DOHH2 (cell line): Measurements from ENCODE around the gene NR5A2.
A peak's percentile ranks its signal among the peaks of the same experiment; 100 is the strongest.

Source experiments
- H3F3A ChIP-seq: fragments of 200-600 bp; sonication (generic), shearing (Covaris generic); 2 replicates; pipeline ENCODE4 v1.6.0; 2016; ENCODE audit warnings: antibody characterized with exemption, mild to moderate bottlenecking; ENCODE audit not compliant: control insufficient read depth, insufficient read depth
- H3K27ac ChIP-seq: fragments of 200-600 bp; sonication (generic); 2 replicates; pipeline ENCODE4 v1.5.1; 2014; ENCODE audit warnings: low read depth, mild to moderate bottlenecking, low read length, moderate library complexity
- H3K27me3 ChIP-seq: fragments of 200-600 bp; sonication (generic); 2 replicates; pipeline ENCODE4 v1.6.1; 2014; ENCODE audit warnings: mild to moderate bottlenecking, low read length, mixed read lengths; ENCODE audit not compliant: control insufficient read depth
- H3K36me3 ChIP-seq: fragments of 200-600 bp; sonication (generic); 2 replicates; pipeline ENCODE4 v1.6.1; 2014; ENCODE audit warnings: mild to moderate bottlenecking, low read length, moderate library complexity, mixed read lengths; ENCODE audit not compliant: control insufficient read depth
- H3K4me1 ChIP-seq: fragments of 200-600 bp; sonication (generic); 2 replicates; pipeline ENCODE4 v1.6.1; 2014; ENCODE audit warnings: mild to moderate bottlenecking, low read length, mixed read lengths; ENCODE audit not compliant: control insufficient read depth
- H3K4me2 ChIP-seq: fragments of 200-600 bp; sonication (generic); 2 replicates; pipeline ENCODE4 v1.6.0; 2014; ENCODE audit warnings: mild to moderate bottlenecking, low read length, moderate library complexity
- H3K4me3 ChIP-seq: fragments of 200-600 bp; sonication (generic); 2 replicates; pipeline ENCODE4 v1.5.1; 2014; ENCODE audit warnings: mild to moderate bottlenecking, low read length, mixed read lengths
- H3K79me2 ChIP-seq: fragments of 200-600 bp; sonication (generic); 2 replicates; pipeline ENCODE4 v1.6.1; 2014; ENCODE audit warnings: mild to moderate bottlenecking, low read length, mixed read lengths; ENCODE audit not compliant: control insufficient read depth
- H3K9me2 ChIP-seq: fragments of 200-600 bp; sonication (generic); replicated peaks from 2 replicates; pipeline ENCODE4 v1.6.1; 2014; ENCODE audit warnings: mild to moderate bottlenecking, low read length, mixed read lengths; ENCODE audit not compliant: control insufficient read depth
- H3K9me3 ChIP-seq: fragments of 200-600 bp; sonication (generic); 2 replicates; pipeline ENCODE4 v1.6.1; 2014; ENCODE audit warnings: antibody characterized with exemption, low read length, mixed read lengths; ENCODE audit not compliant: control insufficient read depth, insufficient read depth
- H4K20me1 ChIP-seq: fragments of 200-600 bp; sonication (generic); 2 replicates; pipeline ENCODE4 v1.6.0; 2014; ENCODE audit warnings: low read depth, mild to moderate bottlenecking, antibody characterized with exemption, low read length, moderate library complexity; ENCODE audit not compliant: control insufficient read depth, insufficient read depth
- EZH2phosphoT487 ChIP-seq: fragments of 200-600 bp; sonication (generic); IDR thresholded peaks from 2 replicates; pipeline ENCODE4 v1.6.1; 2017; ENCODE audit warnings: borderline replicate concordance, mild to moderate bottlenecking, antibody characterized with exemption, low read length, moderate library complexity, mixed read lengths
- TF ChIP-seq, protein P1 (sequence below): fragments of 200-600 bp; sonication (generic); IDR thresholded peaks from one replicate; pipeline ENCODE4 v1.5.1; 2014; ENCODE audit warnings: antibody characterized with exemption, mild to moderate bottlenecking, low read depth, low read length; ENCODE audit not compliant: poor library complexity, severe bottlenecking

Gene NR5A2

DNA sequence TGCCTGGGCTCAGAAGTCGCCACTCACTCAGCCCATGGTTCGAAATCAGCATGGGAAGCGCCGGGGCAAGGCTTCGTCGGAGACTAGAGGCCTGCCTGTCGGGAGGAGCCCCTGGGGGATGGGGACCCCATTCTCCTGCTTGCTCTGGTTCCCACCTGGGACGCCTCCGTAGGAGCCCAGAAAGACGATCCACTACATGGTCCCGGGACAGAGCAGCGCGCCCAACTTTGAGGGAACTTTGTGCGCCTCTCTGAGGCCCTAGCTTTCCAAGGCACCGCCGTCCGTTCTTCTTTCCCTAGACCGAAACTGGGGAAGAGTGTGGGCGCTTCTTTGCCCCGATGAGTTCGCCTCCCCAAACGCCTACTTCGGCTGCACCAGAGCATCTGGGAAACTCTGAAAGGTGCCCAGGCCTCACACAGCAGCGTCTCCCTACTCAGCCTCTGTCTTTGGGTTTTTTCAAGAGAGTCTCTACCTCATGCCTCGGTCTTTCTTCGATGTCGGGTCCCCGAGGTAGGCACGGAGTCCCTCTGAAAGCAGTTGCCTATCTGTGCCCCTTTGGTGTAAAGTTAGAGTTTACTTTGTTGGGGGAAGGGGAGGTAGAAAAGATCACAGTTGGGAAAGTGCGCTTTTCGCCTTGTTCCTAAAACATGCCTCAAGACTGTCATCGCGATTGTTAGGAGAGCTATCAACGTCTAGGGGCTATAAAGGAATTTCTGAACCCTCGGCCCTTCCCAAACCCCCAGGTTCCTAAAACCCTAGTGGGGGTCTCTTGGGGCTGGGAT is 14.0 kb downstream of the NR5A2 start:
- H3K79me2 ChIP-seq, result no peaks in the 10 kb centered on the region
- H3F3A ChIP-seq, result no peaks in the 10 kb centered on the region
- H4K20me1 ChIP-seq, result no peaks in the 10 kb centered on the region
- no peak overlapping the region for H3K4me3 ChIP-seq
- H3K36me3 ChIP-seq, result no peaks in the 10 kb centered on the region
- TF ChIP-seq EZH2phosphoT487, result no peak
- TF ChIP-seq, protein P1, sequence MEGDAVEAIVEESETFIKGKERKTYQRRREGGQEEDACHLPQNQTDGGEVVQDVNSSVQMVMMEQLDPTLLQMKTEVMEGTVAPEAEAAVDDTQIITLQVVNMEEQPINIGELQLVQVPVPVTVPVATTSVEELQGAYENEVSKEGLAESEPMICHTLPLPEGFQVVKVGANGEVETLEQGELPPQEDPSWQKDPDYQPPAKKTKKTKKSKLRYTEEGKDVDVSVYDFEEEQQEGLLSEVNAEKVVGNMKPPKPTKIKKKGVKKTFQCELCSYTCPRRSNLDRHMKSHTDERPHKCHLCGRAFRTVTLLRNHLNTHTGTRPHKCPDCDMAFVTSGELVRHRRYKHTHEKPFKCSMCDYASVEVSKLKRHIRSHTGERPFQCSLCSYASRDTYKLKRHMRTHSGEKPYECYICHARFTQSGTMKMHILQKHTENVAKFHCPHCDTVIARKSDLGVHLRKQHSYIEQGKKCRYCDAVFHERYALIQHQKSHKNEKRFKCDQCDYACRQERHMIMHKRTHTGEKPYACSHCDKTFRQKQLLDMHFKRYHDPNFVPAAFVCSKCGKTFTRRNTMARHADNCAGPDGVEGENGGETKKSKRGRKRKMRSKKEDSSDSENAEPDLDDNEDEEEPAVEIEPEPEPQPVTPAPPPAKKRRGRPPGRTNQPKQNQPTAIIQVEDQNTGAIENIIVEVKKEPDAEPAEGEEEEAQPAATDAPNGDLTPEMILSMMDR, result no peak
- peaks cover 75% of the 10 kb centered on the region for H3K27me3 ChIP-seq
- H3K4me2 ChIP-seq, result no peak overlapping the region
- H3K4me1 ChIP-seq, result peaks cover 14% of the 10 kb centered on the region
- no peaks in the 10 kb centered on the region for H3K9me2 ChIP-seq
- H3K9me3 ChIP-seq, result no peaks in the 10 kb centered on the region
- no peak overlapping the region for H3K27ac ChIP-seq

DNA sequence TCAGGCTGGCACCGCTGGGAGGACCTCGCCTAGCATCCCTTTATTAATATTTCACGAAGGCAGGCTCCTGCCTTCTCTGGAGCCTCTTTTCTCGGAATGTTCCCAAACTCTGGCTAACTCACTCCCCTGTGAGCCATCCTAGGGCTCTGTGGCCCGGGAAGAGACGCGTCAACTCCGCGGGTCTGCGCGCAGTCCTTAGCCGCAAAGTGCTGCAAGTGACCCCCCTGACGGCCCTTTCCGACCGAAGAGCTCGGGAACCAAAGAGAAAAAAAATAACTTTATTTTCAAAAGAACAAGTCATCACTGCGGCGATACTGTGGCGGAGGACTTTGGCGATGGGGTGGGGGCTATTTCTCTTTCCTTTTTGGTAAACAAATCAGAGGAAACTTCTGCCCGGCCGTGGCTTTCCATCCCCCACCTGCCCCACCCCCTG is 14.6 kb downstream of the NR5A2 start:
- H3K27me3 ChIP-seq, result peaks cover 69% of the 10 kb centered on the region
- no peaks in the 10 kb centered on the region for H3F3A ChIP-seq
- no peaks in the 10 kb centered on the region for H3K9me2 ChIP-seq
- 0 out of 2 replicates have a peak overlapping the region, but pooled peaks have one; percentile 18 for H3K4me2 ChIP-seq
- H3K79me2 ChIP-seq, result no peaks in the 10 kb centered on the region
- no peak overlapping the region for H3K4me3 ChIP-seq
- H4K20me1 ChIP-seq, result no peaks in the 10 kb centered on the region
- H3K4me1 ChIP-seq, result peaks cover 14% of the 10 kb centered on the region
- H3K27ac ChIP-seq, result no peak overlapping the region
- H3K36me3 ChIP-seq, result no peaks in the 10 kb centered on the region
- no peak for TF ChIP-seq EZH2phosphoT487
- TF ChIP-seq, protein P1, result no peak
- H3K9me3 ChIP-seq, result no peaks in the 10 kb centered on the region

GRCh38 chr1:200042552-200043335 is 15.2 kb downstream of the NR5A2 start:
- Histone ChIP-seq H3K9me3 (no peaks in the 10 kb centered on the region), H4K20me1 (no peaks in the 10 kb centered on the region), H3K4me2 (peak overlapping the region; percentile 18), H3K36me3 (no peaks in the 10 kb centered on the region), H3K4me3 (no peak overlapping the region), H3K9me2 (no peaks in the 10 kb centered on the region), H3K4me1 (peaks cover 14% of the 10 kb centered on the region), H3K79me2 (no peaks in the 10 kb centered on the region), H3F3A (no peaks in the 10 kb centered on the region), H3K27me3 (peaks cover 63% of the 10 kb centered on the region), H3K27ac (no peak overlapping the region)
- no peak; the same call in 1 of the 2 replicates for TF ChIP-seq EZH2phosphoT487
- TF ChIP-seq, protein P1, result no peak
